ENCODE results near the gene PEAR1. TPM values are rescaled to one million over a fixed set of nuclear protein-coding genes. Genes with fewer than 3 reads are reported as not detected.

PEAR1 gene
- total RNA-seq, 1 experiment from 2014 or later, result 11.9 TPM

DNA sequence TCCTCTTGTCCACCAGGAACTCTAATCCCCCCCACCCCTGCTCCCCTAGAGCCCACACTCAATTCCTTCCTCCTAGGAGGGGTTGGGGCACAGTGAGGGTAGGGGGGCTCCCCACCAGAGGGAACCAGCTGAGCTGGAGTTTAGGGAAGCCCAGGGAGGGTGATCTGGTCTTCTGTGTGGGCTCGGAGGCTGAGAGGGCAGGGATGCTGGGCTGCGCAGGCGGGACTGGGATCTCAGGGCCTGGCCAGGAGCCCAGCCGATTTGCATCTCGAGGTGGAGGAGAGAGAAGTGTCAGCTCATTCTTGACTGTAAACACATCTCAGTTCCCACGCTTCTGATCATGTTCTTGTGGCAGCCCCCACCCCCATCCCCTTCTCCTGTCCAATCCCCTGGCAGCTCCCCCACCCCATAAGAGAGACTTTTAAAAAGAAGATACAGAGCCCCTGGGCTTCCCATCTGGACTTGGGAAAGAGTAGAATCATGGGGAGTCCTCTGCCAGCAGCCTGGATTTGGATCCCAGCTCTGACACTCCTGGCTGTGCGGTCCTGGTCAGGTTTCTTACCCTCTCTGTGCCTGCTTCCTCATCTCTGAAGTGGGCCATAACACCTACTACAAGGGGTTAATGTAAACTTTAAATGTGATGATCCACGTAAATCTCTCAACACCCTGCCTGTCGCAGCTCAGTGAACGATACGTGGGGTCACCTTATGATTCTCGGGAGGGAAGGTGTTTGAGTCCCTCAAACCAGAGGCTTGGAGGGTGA lies 6.6 kb downstream of the PEAR1 start:
- CTCF ChIA-PET, result no interaction called here

GRCh38 chr1:156900896-156901589 lies 7.5 kb downstream of the PEAR1 start:
- no peaks in the 10 kb centered on the region for H3K9me2 ChIP-seq (replicated peaks; ENCODE audit: low read length)
- no peaks in the 10 kb centered on the region for H3K36me3 ChIP-seq (ENCODE audit: low read depth, low read length)
- CTCF ChIA-PET, result no interaction called here
- H3F3A ChIP-seq (ENCODE audit: low read length, unreplicated experiment), result peaks cover 10% of the 10 kb centered on the region
- H3K27ac ChIP-seq (ENCODE audit: low read length), result no peak overlapping the region
- ATAC-seq (no peak), DNase-seq (no peak)
- no peaks in the 10 kb centered on the region for H3K27me3 ChIP-seq (ENCODE audit: low read length)
- H2AFZ ChIP-seq (ENCODE audit: low read length), result no peak overlapping the region
- intact Hi-C loops (cut with micrococcal nuclease), result no loop called here
- BruUV-seq (replicated peaks), result no TSS peak
- TF ChIP-seq, protein P1, sequence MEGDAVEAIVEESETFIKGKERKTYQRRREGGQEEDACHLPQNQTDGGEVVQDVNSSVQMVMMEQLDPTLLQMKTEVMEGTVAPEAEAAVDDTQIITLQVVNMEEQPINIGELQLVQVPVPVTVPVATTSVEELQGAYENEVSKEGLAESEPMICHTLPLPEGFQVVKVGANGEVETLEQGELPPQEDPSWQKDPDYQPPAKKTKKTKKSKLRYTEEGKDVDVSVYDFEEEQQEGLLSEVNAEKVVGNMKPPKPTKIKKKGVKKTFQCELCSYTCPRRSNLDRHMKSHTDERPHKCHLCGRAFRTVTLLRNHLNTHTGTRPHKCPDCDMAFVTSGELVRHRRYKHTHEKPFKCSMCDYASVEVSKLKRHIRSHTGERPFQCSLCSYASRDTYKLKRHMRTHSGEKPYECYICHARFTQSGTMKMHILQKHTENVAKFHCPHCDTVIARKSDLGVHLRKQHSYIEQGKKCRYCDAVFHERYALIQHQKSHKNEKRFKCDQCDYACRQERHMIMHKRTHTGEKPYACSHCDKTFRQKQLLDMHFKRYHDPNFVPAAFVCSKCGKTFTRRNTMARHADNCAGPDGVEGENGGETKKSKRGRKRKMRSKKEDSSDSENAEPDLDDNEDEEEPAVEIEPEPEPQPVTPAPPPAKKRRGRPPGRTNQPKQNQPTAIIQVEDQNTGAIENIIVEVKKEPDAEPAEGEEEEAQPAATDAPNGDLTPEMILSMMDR (conservative IDR thresholded peaks at IDR 0.05; ENCODE audit: low read depth, low read length), result no peak
- TF ChIP-seq EZH2phosphoT487 (IDR thresholded peaks at IDR 0.05; ENCODE audit: borderline replicate concordance, low read length), result no peak
- no peak for TF ChIP-seq EZH2 (IDR thresholded peaks at IDR 0.05; ENCODE audit: low read length, unreplicated experiment)
- no peak overlapping the region for H3K4me2 ChIP-seq (ENCODE audit: low read length)
- no peaks in the 10 kb centered on the region for H3K9me3 ChIP-seq (ENCODE audit: low read length)
- H3K4me1 ChIP-seq (ENCODE audit: insufficient read depth, low read length), result peaks cover 29% of the 10 kb centered on the region
- POLR2A ChIA-PET (ENCODE audit: unreplicated experiment), result no interaction called here
- no peaks in the 10 kb centered on the region for H3K79me2 ChIP-seq (ENCODE audit: low read length)
- H4K20me1 ChIP-seq (ENCODE audit: low read length), result no peaks in the 10 kb centered on the region
- no peak overlapping the region for H3K9ac ChIP-seq (ENCODE audit: low read length)
- no peak overlapping the region for H3K4me3 ChIP-seq (ENCODE audit: low read length)

More for the DNA sequence above, 6.6 kb downstream of the PEAR1 start:
- H3K4me1 ChIP-seq (ENCODE audit: insufficient read depth, low read length), result peaks cover 34% of the 10 kb centered on the region
- POLR2A ChIA-PET (ENCODE audit: unreplicated experiment), result no interaction called here
- H3K9ac ChIP-seq (ENCODE audit: low read length), result no peak overlapping the region
- H2AFZ ChIP-seq (ENCODE audit: low read length), result no peak overlapping the region
- no peaks in the 10 kb centered on the region for H3K27me3 ChIP-seq (ENCODE audit: low read length)
- no peak overlapping the region for H3K27ac ChIP-seq (ENCODE audit: low read length)
- no TSS peak for BruUV-seq (replicated peaks)
- no peaks in the 10 kb centered on the region for H3K9me2 ChIP-seq (replicated peaks; ENCODE audit: low read length)
- TF ChIP-seq EZH2 (IDR thresholded peaks at IDR 0.05; ENCODE audit: low read length, unreplicated experiment), result no peak
- TF ChIP-seq EZH2phosphoT487 (IDR thresholded peaks at IDR 0.05; ENCODE audit: borderline replicate concordance, low read length), result no peak
- TF ChIP-seq, protein P1 (conservative IDR thresholded peaks at IDR 0.05; ENCODE audit: low read depth, low read length), result no peak
- intact Hi-C loops (cut with micrococcal nuclease), result no loop called here
- H4K20me1 ChIP-seq (ENCODE audit: low read length), result no peaks in the 10 kb centered on the region
- H3K9me3 ChIP-seq (ENCODE audit: low read length), result no peaks in the 10 kb centered on the region
- H3K4me3 ChIP-seq (ENCODE audit: low read length), result no peak overlapping the region
- H3K79me2 ChIP-seq (ENCODE audit: low read length), result no peaks in the 10 kb centered on the region
- ATAC-seq, result no peak
- DNase-seq, result no peak
- H3K4me2 ChIP-seq (ENCODE audit: low read length), result no peak overlapping the region
- no peaks in the 10 kb centered on the region for H3K36me3 ChIP-seq (ENCODE audit: low read depth, low read length)
- peaks cover 10% of the 10 kb centered on the region for H3F3A ChIP-seq (ENCODE audit: low read length, unreplicated experiment)

DNA sequence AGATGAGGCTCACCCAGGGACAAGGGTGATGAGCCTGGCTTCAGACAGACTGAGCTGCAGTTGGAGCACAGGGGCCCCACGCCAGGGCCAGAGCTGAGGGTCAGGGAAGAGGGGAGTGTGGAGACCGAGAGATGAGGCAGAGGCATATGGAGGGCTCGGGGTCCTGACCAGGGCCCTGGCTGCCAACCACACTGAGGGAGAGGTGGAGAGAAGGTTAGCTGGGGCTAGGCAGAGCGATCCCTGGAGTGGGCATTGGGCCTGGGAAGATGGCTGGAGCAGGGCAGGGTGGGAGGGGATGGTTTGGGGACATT lies 8.0 kb downstream of the PEAR1 start:
- CTCF ChIA-PET, result no interaction called here
- DNase-seq (no peak), ATAC-seq (no peak)
- Histone ChIP-seq H3K27ac (ENCODE audit: low read length) (no peak overlapping the region), H2AFZ (ENCODE audit: low read length) (no peak overlapping the region), H3F3A (ENCODE audit: low read length, unreplicated experiment) (peaks cover 10% of the 10 kb centered on the region), H3K9ac (ENCODE audit: low read length) (no peak overlapping the region), H3K4me2 (ENCODE audit: low read length) (no peak overlapping the region), H3K36me3 (ENCODE audit: low read depth, low read length) (no peaks in the 10 kb centered on the region), H3K4me1 (ENCODE audit: insufficient read depth, low read length) (peaks cover 24% of the 10 kb centered on the region), H3K9me3 (ENCODE audit: low read length) (no peaks in the 10 kb centered on the region), H3K4me3 (ENCODE audit: low read length) (no peak overlapping the region), H4K20me1 (ENCODE audit: low read length) (no peaks in the 10 kb centered on the region), H3K9me2 (replicated peaks; ENCODE audit: low read length) (no peaks in the 10 kb centered on the region), H3K27me3 (ENCODE audit: low read length) (no peaks in the 10 kb centered on the region), H3K79me2 (ENCODE audit: low read length) (no peaks in the 10 kb centered on the region)
- intact Hi-C loops (cut with micrococcal nuclease), result no loop called here
- TF ChIP-seq, protein P1 (conservative IDR thresholded peaks at IDR 0.05; ENCODE audit: low read depth, low read length), result no peak
- TF ChIP-seq EZH2phosphoT487 (IDR thresholded peaks at IDR 0.05; ENCODE audit: borderline replicate concordance, low read length) (no peak), EZH2 (IDR thresholded peaks at IDR 0.05; ENCODE audit: low read length, unreplicated experiment) (no peak)
- POLR2A ChIA-PET (ENCODE audit: unreplicated experiment), result no interaction called here
- BruUV-seq (replicated peaks), result no TSS peak
